Measurements from ENCODE around the gene EIF3K.

Gene EIF3K

DNA sequence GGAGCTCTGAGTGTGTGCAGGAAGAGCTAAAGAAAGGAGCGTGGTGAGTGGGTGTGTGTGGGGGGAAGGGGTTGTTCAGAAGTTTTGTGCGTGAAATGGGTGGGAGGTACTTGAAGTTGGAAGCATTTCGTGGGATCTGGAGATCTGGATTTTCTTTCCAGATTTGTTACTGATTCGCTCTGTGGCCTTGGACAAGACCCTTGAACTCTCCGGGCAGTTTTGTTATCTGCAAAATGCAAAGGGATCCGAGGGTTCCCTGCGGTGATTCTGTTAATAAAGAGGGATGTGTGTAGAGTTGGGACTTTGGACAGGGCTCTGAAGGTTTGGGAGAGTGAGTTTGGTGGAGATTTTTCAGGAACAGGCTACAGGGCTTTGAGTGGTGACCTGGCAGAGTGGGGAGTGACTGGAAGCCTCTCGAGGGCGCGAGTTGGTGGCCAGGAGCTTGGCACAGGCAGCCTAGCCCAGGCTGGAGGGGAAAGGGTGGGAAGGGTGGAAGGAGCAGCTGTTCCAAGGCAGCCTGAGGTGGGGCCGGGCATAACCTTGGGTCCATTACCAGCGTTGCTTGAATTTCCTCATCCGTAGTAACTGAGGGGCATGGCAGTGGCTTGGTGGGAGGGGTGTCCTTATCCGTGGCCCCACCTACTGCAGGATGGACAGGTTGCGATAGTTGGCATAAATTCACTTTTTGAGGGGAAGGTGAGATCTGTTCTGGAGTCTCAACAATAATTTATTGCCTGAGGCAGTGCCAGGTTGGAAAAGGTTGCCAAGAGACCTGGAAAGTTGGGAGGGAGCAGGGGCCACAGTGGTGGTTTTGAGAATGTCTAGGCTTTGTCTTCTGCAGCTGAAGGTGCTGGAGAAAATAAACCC lies 30.6 kb downstream of the EIF3K start:
- no peak for DNase-seq (ENCODE audit: low spot score)

GRCh38 chr19:38650172-38650775 lies 31.3 kb downstream of the EIF3K start:
- no peak for DNase-seq (ENCODE audit: low spot score)

DNA sequence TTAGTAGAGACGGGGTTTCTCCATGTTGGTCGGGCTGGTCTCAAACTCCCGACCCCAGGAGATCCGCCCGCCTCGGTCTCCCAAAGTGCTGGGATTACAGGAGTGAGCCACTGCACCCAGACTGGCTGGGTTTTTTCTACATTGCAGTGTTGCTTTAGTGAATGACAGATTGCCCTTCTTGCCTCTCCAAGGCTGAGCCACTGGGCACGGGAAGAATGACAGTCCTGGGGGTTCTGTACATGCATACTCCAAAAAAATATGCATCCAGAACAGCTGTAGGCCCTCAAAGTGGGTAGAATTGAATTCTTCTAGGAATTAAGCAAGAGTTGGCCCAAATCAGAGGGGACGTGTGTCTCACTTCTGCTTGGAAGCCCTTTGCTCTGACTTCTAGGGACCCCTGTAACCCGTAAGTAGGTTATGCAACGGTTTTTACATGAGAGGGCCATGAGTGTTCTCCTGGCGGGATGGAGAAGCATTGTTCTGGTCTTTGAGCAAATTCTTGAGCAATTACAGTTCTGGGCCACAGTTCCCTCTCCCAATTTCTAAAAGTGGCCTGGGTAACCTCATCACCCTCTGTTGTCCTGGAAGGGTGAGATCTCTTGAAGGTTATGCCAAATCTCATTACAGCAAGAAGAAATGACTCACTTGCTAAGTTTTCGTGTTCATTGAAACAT lies 32.1 kb downstream of the EIF3K start:
- no peak for DNase-seq (ENCODE audit: low spot score)

- DNase-seq (ENCODE audit: low spot score), result no peak
These were observed 34.1 kb downstream of the EIF3K start for GRCh38 chr19:38653028-38653571.

DNA sequence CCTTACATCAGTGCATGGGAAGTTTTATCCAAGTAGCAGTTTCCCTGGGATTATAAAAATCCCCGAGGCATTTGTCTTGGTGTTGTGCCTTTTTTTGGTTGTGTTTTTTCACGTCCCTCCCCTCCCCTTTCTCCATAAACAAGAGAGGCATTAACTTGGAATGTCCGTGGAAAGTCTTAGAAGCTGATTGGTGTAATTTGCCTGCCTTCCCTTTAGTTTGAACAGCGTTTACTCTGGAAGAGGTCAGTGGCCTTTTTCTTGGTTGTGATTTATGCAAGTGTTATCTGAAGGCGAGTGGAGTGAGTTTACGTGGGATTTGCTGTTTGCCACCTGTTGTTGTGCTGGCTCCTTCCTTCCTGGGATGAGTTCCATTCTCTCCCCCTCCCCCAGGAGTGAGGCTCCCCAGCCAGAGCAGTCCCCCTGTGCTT lies 35.7 kb downstream of the EIF3K start:
- DNase-seq (ENCODE audit: low spot score), result no peak

GRCh38 chr19:38655148-38655824 lies 36.3 kb downstream of the EIF3K start:
- DNase-seq (ENCODE audit: low spot score), result no peak

DNA sequence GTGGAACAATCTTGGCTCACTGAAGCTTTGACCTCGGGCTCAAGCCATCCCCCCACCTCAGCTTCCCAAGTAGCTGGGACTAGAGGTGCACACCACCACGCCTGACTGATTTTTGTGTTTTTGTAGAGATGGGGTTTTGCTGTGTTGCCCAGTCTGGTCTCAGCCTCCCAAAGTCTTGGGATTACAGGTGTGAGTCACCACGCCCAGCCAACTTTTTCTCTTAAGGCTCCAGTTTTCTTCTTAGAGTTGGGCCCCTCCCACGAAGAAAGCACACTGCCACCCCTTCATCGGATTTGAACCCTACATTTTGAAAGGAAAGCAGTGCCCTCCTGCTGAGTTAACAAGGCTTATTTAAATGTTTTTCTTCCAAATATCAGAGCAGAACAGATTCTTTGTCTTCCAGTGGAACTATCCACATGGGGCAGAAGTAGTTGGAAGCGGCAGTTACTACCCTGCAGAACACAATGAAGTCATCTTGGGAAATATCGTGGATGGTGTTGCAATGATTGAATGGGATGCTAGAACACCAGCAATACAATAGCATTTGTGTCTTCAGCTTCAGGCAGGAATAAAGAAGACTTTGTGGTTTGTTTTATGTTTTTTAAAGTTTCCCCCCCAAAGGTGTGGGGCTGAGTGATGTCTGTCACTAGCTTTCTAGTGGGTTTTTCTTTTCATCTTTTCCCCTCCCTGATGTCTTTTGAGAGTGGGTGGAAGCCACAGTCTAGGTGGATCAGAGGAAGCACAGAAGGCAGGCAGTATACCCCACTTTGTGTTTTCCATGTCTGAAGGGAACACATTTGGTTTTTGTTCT lies 37.4 kb downstream of the EIF3K start:
- DNase-seq (ENCODE audit: low spot score), result no peak

DNA sequence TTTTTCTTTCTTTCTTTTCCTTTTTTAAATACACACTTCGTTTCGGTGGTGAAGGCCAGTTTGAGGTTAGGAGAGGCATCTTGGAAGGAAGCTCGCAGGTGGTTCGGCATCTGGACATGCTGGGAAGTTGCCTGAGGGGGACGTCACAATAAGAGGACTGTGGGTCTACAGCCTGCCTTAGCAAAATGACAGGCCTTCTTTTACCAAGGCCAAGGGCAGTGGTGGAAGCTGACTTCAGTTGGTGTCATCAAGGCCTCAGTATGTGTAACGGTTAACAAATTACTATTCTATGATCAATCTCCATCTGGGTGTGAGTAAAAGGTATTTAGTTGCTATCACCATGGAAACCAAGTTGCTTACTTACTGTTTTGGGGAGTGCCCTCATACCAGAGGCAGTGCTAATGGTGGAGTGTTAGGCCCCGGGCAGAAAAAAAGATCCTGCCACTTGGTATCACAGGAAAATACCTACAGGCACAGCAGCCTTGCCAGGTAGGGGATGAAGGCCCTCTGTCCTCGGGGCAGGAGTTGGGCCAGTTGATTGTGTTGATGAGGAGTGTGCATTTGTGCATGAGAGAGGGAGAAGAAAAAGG lies 38.7 kb downstream of the EIF3K start:
- DNase-seq (ENCODE audit: low spot score), result no peak

- DNase-seq (ENCODE audit: low spot score), result no peak
These were observed 39.7 kb downstream of the EIF3K start for GRCh38 chr19:38658462-38659306.

GRCh38 chr19:38660724-38661123 lies 41.7 kb downstream of the EIF3K start:
- DNase-seq (ENCODE audit: low spot score), result no peak

DNA sequence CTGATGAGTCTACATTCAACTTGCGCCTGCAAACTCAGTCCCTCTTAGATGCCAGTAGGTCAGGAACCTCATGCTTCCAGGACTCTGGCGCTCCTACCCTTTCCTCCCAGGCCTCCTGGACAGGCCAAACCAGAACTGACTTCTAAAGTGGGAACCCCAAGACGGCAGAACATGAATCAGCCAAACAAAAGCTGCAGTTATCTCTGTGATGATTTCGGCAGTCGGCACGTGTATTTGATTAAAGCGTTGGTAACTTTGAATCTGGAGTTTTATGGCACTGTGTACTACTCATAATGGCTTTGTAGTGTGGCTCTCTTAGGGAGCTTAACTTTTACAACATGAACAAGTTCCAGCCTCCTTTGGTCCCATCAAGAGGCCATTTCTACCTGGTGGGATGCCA lies 42.1 kb downstream of the EIF3K start:
- DNase-seq (ENCODE audit: low spot score), result no peak

- DNase-seq (ENCODE audit: low spot score), result no peak
These were observed 43.0 kb downstream of the EIF3K start for GRCh38 chr19:38661996-38662395.

DNA sequence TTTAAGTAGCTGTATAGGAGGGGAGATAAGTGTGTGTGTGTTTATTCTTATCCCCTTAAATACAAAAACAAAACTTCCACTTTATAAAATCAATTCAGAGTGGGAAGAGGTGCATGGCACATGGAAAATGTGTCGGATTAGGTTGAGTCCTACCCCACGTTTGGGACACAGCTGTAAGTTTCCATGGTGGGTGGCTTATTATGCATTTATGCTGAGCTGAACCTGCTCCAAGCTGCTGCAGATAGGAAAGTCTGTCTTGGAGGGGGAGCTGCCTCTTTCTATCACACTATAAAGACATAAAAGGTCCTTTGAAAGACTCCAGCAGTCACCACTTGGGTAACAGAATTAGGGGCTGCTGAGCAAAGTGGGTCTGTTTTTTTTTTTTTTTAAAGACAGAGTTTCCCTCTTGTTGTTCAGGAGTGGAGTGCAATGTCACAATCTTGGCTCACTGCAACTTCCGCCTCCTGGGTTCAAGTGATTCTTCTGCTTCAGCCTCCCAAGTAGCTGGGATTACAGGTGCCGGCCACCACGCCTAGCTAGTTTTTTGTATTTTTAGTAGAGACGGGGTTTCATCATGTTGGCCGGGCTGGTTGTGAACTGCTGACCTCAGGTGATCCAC lies 43.7 kb downstream of the EIF3K start:
- DNase-seq (ENCODE audit: low spot score), result no peak

DNA sequence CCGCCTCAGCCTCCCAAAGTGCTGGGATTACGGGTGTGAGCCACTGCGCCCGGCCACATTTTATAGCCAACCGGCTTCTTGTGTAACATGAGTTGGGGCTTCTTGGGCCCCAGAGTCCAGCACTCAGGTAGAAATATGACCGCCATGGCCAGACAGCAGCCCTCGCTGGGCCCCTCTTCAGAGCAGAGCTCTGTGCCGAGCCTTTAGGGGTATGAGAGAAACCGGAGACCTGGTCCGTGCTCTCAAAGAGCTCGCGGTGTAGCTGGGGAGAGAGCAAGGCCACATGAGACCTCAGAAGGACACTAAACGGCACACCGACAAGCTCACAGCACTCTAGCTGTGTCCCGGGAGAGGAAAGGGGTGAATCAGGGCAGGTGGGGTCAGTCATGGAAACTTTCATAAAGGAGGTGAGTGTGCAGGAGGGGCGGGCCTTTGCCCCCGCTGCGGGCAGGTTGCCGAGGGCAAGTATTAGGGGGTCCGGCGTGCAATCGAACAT lies 44.2 kb downstream of the EIF3K start:
- no peak for DNase-seq (ENCODE audit: low spot score)

GRCh38 chr19:38663957-38664502 lies 45.0 kb downstream of the EIF3K start:
- no peak for DNase-seq (ENCODE audit: low spot score)

DNA sequence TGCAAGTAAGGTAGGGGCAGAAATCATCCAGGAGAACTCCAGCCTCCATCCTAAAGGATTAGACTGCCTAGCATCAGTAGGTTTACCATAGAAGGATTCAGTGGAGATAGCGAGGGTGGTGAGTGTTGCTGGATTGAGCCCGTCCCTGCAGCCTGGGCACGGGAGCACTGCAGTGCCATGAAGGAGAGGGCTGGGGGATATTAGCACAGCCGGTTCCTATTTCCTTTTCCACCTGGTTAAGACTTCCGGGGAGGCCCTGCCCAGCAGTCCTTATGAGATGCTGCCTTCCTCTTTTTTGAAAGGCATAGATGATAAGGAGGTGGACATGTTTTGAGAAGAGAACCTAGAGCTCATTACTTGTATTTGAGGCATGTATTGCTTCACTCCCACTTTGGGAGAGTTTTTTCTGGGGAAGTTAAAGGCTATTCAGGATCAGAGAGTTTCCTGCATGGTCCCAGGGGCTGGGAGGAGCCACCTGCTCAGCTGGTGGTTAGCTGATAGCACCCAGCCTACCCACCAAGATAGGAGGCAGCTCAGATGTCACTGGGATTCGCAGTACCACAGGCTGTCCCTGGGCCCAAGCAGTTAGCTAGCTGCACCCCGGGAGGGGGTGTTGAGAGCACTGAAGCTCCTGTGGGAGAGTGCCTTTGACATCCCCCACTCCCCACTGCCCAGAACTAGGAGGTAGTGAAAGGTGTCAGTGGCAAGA lies 45.7 kb downstream of the EIF3K start:
- no peak for DNase-seq (ENCODE audit: low spot score)

GRCh38 chr19:38665219-38665931 lies 46.4 kb downstream of the EIF3K start:
- no peak for DNase-seq (ENCODE audit: low spot score)

Measured in SK-N-DZ (cell line).